Caki2 (cell line): Measurements from ENCODE around the gene HSD11B1. TPM values are rescaled to one million over a fixed set of nuclear protein-coding genes. Genes with fewer than 3 reads are reported as not detected.

ENCODE experiments used
- DNase-seq: peaks from one replicate; pipeline ENCODE4 v3.0.0-alpha.2; 2015; ENCODE audit warnings: low read depth
- in situ Hi-C: cut with HindIII; loops from 2 replicates; pipeline ENCODE4 v1.10.0; 2016; ENCODE audit warnings: low sequenced_read_pairs, low pct_unique_long_range_greater_than_20kb, mixed read lengths
- total RNA-seq: library from RNA; depleted of rRNA; stranded (reverse); fragments of >200 nt; shearing (Covaris generic); gene quantifications from 2 replicates; pipeline ENCODE4 v1.2.3, GENCODE V29; 2014; ENCODE audit warnings: low replicate concordance

HSD11B1 gene
- total RNA-seq, 1 experiment from 2014 or later: not detected

DNA sequence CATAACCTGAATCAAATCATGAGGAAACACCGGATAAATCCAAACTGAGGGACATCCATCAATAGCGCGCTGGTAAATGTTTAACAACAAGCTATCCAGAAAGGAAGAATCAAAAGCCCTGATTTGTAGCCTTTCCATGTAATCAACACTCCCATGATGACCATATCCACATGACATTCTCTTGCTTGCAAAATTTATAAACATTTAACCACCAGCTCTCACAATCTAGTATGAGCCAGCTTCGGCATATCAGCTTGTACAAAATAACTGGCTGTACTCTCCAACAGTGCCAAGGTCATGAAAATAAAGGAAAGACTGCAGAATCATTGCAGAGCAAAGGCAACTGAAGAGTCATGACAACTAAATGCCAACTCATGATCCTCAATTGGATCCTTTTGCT, 15.7 kb downstream of the HSD11B1 start:
- in situ Hi-C loops: no loop called here
- no peak for DNase-seq

DNA sequence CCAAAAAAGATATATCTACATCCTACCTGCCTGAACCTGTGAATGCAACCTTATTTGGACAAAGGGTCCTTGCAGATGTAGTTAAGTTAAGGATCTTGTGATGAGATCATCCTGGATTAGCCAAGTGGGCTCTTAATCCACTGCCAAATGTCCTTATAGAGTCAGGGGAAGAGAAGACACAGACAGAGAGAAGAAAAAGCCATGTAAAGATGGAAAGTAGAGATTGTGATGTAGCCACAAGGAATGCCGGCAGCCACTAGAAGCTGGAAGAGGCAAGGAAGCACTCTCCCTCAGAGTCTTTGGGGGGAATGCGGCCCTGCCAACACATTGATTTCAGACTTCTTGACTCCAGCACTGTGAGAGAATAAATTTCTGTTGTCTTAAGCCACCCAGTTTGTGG, 16.2 kb downstream of the HSD11B1 start:
- in situ Hi-C loops: no loop called here
- DNase-seq: no peak

DNA sequence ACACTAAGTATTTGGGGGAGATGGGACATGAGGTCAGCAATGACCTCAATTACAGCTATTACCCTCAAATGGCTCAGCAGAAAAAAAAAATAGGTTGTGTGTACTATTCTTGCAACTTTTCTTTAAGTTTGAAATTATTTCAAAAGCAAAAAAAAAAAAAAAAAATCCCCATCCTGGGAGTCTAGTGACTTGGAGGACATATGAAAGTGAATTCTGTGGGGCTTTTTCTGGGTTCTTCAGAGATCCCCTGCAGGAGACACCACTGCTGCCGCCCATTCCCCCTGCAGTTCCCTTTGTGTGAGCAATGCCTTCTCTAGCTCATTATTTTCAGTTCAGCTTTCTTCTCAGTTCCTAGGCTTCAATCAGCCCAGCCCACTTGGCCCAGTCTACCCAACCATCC, 16.7 kb downstream of the HSD11B1 start:
- no peak for DNase-seq
- in situ Hi-C loops: no loop called here

DNA sequence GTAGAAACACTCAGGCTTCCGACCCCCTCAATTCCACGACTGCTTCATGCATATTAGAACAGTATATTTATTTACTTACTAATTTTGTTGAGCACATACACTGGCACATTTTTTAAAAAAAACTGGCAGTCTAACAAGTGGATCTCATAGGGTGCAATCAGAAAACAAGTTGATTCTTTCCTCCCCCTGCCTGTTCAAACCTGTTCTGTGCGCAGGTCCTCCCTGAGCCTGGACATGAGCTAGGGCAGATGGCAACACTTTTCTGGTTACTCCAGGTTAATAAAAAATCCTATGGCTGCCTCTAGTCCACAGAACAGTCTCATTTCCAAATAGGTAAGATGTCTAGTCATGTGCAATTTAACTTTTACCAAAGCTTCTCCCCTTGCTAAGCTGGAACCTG, 18.6 kb downstream of the HSD11B1 start:
- no peak for DNase-seq
- in situ Hi-C loops: no loop called here

DNA sequence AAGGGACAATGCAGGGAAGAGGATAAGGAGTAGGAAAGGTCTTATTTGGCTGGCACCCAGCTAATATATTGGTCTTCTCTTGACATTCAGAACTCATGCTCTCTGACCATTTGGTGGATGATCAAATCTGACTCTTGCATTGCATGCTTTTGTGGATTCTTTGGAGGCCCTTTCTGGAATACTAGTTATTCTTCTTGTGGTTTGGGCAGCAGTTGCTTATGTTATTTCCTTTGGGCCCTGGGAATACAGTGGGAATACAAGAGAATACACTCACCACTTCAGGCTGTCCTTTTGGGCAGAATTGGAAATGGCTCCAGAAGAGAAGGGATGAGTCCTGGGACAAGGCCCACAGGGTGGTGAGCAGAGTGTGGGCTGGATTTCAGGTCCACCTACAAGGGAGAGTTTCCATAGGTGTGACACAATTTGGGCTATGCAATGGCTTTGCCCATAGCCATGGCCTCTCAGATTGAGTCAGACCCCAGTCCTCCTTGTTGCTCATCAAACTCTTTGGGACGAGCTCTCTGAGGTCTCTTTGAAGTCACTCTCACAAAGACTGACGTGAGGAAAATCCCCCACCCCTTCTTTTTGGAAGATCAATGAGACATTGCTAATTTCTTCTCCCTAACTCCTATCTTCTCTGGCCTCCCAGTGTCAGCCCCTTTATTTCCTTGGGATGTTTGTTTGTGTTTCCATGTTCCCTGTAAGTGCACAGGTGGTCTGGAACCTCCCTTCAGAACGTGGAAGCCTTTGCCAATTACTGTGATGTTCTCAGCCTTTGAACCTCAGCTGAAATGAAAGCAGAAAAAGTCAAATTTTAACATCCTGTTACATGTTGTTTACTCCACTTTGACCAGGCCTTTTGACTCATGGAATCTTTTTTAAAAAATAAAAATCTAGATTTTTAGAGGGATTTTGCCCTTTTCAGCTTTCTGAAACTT, 19.4 kb downstream of the HSD11B1 start:
- in situ Hi-C loops: no loop called here
- no peak for DNase-seq

DNA sequence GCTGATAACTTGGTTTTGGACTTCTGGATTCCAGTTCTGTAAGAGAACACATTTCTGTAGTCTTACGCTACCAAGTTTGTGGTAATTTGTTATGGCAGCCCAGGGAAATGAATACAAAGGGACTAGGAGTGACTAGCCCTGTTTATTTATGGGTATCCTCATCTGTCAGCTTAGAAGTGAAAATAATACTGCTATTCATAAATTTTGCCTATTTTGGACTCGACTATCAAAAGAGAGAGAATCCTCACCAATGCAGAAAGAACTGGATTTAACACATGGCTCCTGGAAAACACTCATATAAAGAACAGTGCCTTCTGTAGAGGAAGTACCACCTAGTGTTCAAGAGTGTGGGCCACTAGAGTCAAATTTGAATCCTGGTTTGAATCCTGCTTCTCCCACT, 22.6 kb downstream of the HSD11B1 start:
- in situ Hi-C loops: no loop called here
- no peak for DNase-seq

DNA sequence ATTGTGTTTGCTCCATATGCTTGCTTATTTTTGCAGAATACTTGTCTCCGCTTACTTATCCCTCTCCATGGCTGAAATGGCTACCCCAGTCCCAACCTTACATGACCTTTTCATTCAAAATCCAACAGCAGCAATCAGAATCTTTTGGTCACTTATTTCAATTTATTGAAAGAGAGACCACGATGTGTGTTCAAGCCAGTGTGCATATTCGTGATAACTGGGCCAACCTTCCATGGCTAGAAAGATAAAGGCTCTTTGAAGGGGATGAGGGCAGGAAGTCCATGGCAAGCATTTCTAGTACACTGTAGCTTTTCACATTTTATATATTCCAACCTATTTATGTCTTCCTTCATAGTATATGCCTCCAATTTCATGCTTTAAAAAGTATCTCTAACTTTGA, 23.1 kb downstream of the HSD11B1 start:
- DNase-seq: no peak
- in situ Hi-C loops: no loop called here

DNA sequence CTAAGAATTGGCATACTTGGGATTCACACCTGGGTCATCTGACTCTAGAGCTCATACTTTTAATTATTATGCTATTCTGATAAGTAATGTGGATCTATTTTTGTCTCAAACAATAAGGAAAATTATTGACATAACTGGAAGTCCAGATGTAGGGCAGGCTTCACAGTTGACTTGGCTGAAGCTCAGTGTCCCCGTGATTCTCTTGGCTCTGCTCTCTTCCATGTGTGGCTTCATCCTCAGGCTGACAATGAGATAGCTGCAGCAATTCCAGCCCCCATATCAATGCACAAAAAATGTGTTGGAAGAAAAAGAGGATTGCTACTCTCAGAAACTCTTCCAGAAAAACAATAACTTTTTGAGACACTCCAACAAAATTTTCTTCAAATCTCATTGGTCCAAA, 23.8 kb downstream of the HSD11B1 start:
- in situ Hi-C loops: no loop called here
- no peak for DNase-seq

DNA sequence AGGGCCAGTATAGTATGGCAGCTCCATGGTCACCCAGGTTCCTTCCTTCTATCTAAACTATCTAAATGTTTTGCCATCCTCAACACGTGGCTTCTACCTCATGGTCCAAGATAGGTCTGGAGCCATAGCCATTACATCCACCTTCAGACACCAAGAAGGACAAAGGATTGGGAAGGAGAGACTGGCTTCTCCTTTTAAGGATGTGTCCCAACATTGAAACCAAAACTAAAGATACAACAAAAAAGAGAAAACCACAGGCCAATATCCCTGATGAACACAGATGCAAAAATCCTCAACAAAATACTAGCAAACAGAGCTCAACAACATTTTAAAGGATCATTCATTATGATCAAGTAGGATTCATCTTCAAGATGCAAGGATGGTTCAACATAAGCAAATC, 24.8 kb downstream of the HSD11B1 start:
- DNase-seq: no peak
- in situ Hi-C loops: no loop called here

DNA sequence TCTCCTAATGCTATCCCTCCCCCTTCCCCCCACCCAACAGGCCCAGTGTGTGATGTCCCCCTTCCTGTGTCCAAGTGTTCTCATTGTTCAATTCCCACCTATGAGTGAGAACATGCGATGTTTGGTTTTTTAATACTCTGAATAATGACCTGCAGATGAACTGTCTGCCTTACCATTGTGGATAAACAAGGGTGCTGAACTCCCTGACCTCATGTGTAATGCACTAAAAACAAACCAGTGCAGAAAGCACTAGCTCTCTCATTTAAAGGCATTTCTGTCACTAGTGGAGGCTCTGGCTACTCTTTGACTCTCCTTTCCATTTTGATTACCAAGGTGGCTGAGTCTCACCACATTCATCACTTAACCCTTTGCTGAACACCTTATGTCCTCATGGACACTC, 28.1 kb downstream of the HSD11B1 start:
- in situ Hi-C loops: no loop called here
- DNase-seq: no peak

DNA sequence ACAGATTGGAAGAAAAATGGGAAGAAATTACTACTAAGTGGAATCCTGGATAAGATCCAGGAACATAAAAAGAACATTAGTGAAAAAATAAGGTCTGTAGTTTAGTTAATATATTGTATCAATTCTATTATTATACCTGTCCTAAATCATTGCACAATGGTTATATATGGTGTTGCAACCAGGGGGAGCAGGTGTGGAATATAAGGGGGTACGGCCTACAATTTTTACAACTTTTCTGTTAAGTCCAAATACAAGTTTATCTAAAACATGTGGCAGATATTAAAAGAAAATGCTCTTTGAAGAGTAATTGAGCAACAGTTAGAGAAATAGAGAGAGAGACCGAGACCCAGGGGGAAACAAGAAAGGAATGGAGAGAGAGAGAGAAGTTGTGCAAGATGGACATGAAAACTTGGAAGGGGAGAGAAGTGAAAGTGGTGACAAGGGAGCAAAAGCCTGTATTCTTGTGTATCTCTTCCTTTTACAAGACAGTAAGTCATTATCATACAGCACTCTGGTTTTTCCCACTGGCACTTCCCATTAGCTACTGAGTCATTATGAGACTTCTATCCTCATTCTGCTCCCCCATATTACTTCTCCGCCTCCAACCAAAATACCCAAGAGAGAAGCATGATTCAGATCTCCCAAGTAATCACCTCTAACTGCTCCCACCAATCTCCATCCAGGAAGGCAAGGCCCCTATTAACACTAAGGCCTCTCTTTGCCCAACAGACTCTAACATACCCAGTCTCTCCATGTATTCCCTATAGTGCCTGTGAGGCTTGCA, 29.0 kb downstream of the HSD11B1 start:
- in situ Hi-C loops: no loop called here
- no peak for DNase-seq

DNA sequence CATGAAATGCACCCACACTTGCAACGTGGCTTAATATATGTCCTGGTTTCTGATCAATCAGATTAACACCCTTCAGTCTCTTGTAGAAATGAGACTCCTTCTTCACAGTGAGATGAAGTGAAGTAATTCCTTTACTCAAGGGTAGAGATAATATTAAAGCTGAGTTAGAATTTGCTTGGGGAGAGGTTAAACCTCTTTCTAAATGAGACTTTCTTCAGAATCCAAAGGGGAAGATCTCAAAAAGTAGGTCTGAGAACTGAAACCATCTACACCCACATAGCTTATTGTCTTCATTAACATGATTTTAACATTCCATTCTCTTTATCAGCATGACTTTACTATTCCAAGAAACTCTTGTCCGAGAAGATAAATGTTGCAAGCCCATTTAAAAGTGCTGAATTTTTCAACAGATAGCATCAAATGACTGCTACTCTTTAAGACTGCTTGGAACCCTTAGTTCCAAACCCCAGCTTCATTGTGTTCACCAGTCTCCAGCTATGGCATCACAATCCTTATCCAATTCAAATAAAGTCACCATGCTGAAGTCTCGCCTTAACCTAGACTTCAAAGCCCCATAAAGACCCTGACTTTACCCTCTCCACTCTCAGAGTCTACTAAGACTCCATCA, 32.0 kb downstream of the HSD11B1 start:
- in situ Hi-C loops: no loop called here
- no peak for DNase-seq

DNA sequence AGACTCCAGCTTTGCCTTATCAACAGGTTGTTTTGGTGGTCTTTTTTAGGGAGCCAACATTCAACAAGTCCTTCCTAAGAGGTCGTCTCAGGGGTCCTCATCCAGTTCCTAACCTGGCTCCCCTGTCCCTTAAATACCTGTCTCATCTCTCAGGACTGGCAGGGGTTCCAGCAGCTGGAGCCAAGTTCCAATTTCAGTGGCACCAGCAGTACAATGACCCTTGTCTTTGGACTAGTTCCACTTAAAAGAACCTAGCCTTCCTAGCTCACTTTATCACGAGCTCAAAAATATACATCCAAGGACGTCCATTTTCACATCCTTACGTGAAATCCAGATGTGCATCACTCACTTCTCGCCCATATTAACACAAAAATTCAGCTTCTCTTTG, 32.5 kb downstream of the HSD11B1 start:
- no peak for DNase-seq
- in situ Hi-C loops: no loop called here

DNA sequence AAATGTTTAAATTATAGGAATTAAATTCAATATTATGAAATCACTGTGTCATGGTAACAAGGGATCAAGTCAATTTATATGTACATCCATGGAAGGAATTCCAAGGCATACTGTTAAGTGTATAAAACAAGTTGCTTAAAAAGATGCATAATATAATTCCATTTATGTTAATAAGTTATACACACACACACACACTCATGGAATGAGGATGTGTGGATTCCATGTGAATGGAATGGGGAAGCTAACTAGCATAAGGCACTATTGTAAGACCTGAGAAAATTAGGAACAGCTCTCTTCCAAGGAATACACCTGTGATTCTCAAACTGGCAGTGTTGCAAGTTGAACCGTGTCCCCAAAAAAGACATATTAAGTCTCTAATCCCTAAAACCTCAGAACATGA, 33.6 kb downstream of the HSD11B1 start:
- no peak for DNase-seq
- in situ Hi-C loops: no loop called here

DNA sequence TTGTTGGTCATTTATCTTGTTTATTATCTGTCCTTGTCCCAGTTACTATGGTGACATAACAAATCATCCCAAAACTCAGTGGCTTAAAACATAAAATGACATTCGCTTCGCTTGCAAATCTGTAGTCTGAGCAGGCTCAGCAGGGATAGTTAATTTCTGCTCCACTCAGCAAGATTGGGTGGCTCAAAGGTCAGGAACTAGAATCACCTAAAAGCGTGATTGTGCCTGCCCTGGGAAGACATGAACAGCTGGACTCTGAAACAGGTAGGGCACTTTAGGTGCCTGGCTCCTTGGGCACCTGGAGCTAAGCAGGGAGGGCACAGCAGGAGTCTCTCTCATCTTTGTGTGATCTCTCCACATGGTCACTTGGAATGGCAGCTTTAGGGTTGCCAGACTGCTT, 36.5 kb downstream of the HSD11B1 start:
- DNase-seq: no peak
- in situ Hi-C loops: no loop called here

DNA sequence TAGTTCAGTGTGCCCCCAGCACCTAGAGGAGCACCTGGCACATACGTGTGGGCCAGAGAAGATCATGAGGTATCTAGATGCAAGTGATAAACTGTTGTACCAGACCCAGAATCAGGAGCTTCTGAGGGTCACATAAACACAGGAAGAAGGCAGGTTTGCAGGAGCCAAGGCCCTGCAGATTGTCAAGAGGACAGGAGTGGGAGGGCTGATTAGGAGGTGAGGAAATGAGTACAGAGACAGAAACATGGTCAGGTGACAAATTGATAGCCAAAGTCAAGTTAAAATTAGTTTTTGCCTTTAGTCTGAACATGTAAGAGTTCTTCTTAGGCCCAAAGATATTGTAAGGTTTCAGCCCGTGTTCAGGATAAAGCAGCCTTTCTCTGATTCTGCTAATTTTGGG, 37.2 kb downstream of the HSD11B1 start:
- in situ Hi-C loops: no loop called here
- DNase-seq: no peak

DNA sequence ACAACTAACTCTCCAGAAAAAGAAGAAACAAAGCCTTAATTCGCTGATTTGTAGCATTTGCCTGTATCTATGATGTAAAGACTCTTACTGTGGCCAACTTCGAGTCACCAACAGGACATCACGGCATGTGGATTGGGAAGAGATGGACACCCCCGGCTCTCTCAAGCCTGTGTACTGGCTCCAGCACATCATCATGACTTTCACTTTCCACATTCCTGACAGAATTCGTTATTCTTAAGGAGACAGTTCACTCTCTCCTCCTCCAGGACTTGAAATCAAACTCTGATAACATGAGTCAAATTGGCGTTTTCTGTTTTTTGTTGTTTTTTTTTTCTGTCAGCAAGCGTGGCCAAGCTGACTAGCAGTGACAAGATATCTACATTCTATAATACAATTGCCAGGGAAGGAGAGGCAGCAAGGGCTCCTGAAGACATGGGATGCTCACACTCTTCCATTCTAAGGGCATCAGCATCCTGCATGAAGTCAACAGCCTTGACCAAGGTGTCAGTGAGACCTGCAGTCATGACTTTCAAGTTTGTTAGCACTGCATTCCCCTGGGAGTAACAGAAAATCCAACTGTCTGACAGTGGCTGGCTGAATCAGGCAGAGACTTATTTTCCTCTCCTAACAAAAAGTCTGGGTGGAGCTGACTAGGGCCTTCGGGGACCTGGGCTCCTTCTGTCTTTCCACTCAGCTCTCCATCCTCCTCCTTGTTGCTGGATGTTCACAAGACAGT, 37.9 kb downstream of the HSD11B1 start:
- in situ Hi-C loops: no loop called here
- peak; percentile 31 for DNase-seq

DNA sequence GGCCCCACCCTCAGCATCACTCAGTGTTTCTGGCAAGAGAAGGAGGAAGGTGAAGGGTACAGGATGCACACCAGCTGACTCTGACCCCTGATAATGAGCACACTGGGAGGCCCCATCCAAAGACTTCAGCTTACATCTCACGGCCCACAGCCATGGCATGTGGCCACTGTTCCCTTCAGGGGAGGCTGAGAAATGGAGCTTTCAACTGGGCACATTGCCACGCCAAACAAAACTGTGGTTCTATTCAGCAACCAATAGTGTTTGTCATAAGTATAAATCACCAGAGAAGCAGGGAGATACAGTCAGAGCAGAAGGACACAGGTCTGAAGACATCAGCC, 38.5 kb downstream of the HSD11B1 start:
- DNase-seq: peak; percentile 41
- in situ Hi-C loops: no loop called here
